Measurements from ENCODE around the gene FALEC.

DNA sequence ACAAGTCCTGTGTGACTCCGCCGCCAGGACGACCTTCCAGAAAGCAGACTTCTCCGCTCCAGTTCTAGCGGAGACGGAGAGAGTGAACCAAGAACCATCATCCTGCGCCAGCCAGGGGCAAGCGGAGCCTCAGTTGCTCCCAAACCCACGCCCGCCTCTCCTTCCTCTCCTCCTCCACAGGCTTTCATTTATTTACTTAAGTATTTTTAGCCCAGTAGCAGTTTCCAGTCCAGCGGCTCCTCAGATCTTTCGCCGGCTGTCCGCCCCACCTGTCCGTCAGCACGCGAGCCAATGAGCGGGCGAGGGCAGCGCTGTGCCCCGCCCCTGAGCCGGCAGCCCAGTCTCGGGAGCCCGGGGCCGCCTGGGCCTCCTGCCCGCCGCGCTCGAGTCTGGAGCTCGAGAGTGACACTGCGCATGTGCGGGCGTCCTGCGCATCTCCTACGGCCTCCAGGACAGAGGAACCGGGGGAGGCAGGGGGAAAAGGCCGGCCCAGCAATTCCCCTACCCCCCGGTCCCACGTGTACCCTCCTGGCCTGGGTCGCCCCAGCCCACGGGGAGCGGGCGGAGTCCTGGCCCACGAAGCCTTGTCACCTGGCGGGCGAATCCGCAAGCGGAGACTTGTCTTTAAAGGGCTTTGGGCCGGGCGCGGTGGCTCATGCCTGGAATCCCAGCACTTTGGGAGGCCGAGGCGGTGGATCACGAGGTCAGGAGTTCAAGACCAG is at the start of gene FALEC:
- TF ChIP-seq, protein P1, sequence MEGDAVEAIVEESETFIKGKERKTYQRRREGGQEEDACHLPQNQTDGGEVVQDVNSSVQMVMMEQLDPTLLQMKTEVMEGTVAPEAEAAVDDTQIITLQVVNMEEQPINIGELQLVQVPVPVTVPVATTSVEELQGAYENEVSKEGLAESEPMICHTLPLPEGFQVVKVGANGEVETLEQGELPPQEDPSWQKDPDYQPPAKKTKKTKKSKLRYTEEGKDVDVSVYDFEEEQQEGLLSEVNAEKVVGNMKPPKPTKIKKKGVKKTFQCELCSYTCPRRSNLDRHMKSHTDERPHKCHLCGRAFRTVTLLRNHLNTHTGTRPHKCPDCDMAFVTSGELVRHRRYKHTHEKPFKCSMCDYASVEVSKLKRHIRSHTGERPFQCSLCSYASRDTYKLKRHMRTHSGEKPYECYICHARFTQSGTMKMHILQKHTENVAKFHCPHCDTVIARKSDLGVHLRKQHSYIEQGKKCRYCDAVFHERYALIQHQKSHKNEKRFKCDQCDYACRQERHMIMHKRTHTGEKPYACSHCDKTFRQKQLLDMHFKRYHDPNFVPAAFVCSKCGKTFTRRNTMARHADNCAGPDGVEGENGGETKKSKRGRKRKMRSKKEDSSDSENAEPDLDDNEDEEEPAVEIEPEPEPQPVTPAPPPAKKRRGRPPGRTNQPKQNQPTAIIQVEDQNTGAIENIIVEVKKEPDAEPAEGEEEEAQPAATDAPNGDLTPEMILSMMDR (IDR thresholded peaks at IDR 0.05): no peak
- peak in 1 of 2 donors; percentile 65 for TF ChIP-seq POLR2A (IDR thresholded peaks at IDR 0.05)

Measured in heart left ventricle (tissue), 13 donors.